ENCODE measurements around the gene GSKIP. TPM values are rescaled to one million over a fixed set of nuclear protein-coding genes. Genes with fewer than 3 reads are reported as not detected.

Gene GSKIP
- total RNA-seq, 2 donors from 2014 or later, result 8.0 to 11.2 TPM

- intact Hi-C loops (cut with DNase I), result loop anchor here (10.0 kb wide), 1 partner anchor 111 kb away; no protein-coding TSS in a partner anchor
- 95 to 100% methylated on average over 2 of the region's 2 CpGs for WGBS, 2 donors
- no peak for DNase-seq
- no peaks in the 10 kb centered on the region for H3K9me3 ChIP-seq
- TF ChIP-seq POLR2A (IDR thresholded peaks at IDR 0.05), result no peak
- no peak for TF ChIP-seq CTCF (IDR thresholded peaks at IDR 0.05)
- no peaks in the 10 kb centered on the region for H3K27me3 ChIP-seq
- H3K4me3 ChIP-seq, result no peak overlapping the region
- no peak overlapping the region for H3K27ac ChIP-seq
- no peaks in the 10 kb centered on the region for H3K36me3 ChIP-seq (replicated peaks in 1 of 2; ENCODE audit: insufficient read depth in 1 of 2, low read depth in 2 of 2)
- H3K4me1 ChIP-seq, result no peaks in the 10 kb centered on the region
- ATAC-seq, result no peak
Observed at GRCh38 chr14:96415559-96415958, 52.2 kb downstream of the GSKIP start.

- TF ChIP-seq POLR2A (IDR thresholded peaks at IDR 0.05) (no peak), CTCF (IDR thresholded peaks at IDR 0.05) (no peak)
- Histone ChIP-seq H3K36me3 (replicated peaks in 1 of 2; ENCODE audit: insufficient read depth in 1 of 2, low read depth in 2 of 2) (no peaks in the 10 kb centered on the region), H3K4me3 (no peak overlapping the region), H3K9me3 (no peaks in the 10 kb centered on the region), H3K4me1 (no peaks in the 10 kb centered on the region), H3K27me3 (no peaks in the 10 kb centered on the region), H3K27ac (no peak overlapping the region)
- DNase-seq (no peak), ATAC-seq (no peak)
- intact Hi-C loops (cut with DNase I), result loop anchor here (10.0 kb wide), 1 partner anchor 111 kb away; no protein-coding TSS in a partner anchor
- 80 to 82% methylated on average over 1 of the region's 1 CpG for WGBS, 2 donors
Observed at GRCh38 chr14:96416292-96416691, 53.0 kb downstream of the GSKIP start.

- no peaks in the 10 kb centered on the region for H3K4me1 ChIP-seq
- no peak overlapping the region for H3K27ac ChIP-seq
- no peaks in the 10 kb centered on the region for H3K9me3 ChIP-seq
- no peaks in the 10 kb centered on the region for H3K27me3 ChIP-seq
- H3K36me3 ChIP-seq (replicated peaks in 1 of 2; ENCODE audit: insufficient read depth in 1 of 2, low read depth in 2 of 2), result no peaks in the 10 kb centered on the region
- no peak for DNase-seq
- WGBS, 2 donors, result 79 to 85% methylated on average over 2 of the region's 2 CpGs
- ATAC-seq, result no peak
- TF ChIP-seq POLR2A (IDR thresholded peaks at IDR 0.05), result no peak
- TF ChIP-seq CTCF (IDR thresholded peaks at IDR 0.05), result no peak
- no peak overlapping the region for H3K4me3 ChIP-seq
- intact Hi-C loops (cut with DNase I), result loop anchor here (10.0 kb wide), 1 partner anchor 112 kb away; no protein-coding TSS in a partner anchor
Observed at GRCh38 chr14:96417254-96417653, 53.9 kb downstream of the GSKIP start.

GRCh38 chr14:96418075-96418474 is 54.7 kb downstream of the GSKIP start:
- no peaks in the 10 kb centered on the region for H3K9me3 ChIP-seq
- ATAC-seq (no peak), DNase-seq (no peak)
- intact Hi-C loops (cut with DNase I), result loop anchor here (10.0 kb wide), 1 partner anchor 113 kb away; no protein-coding TSS in a partner anchor
- H3K4me3 ChIP-seq, result no peak overlapping the region
- no peak overlapping the region for H3K27ac ChIP-seq
- H3K27me3 ChIP-seq, result no peaks in the 10 kb centered on the region
- no peak for TF ChIP-seq CTCF (IDR thresholded peaks at IDR 0.05)
- 91 to 99% methylated on average over 4 of the region's 4 CpGs for WGBS, 2 donors
- no peaks in the 10 kb centered on the region for H3K36me3 ChIP-seq (replicated peaks in 1 of 2; ENCODE audit: insufficient read depth in 1 of 2, low read depth in 2 of 2)
- no peaks in the 10 kb centered on the region for H3K4me1 ChIP-seq

GRCh38 chr14:96421236-96421635 is 57.9 kb downstream of the GSKIP start:
- no peaks in the 10 kb centered on the region for H3K9me3 ChIP-seq
- DNase-seq (no peak), ATAC-seq (no peak)
- intact Hi-C loops (cut with DNase I), result loop anchor here (10.0 kb wide), 1 partner anchor 326 kb away; no protein-coding TSS in a partner anchor
- H3K4me1 ChIP-seq, result no peaks in the 10 kb centered on the region
- H3K36me3 ChIP-seq (replicated peaks in 1 of 2; ENCODE audit: insufficient read depth in 1 of 2, low read depth in 2 of 2), result no peaks in the 10 kb centered on the region
- no peak for TF ChIP-seq CTCF (IDR thresholded peaks at IDR 0.05)
- TF ChIP-seq POLR2A (IDR thresholded peaks at IDR 0.05), result no peak
- H3K4me3 ChIP-seq, result no peak overlapping the region
- no peak overlapping the region for H3K27ac ChIP-seq
- 76 to 81% methylated on average over 6 of the region's 6 CpGs for WGBS, 2 donors
- no peaks in the 10 kb centered on the region for H3K27me3 ChIP-seq

All from body of pancreas (tissue), 4 donors.